Hepatocyte (in vitro differentiated cells): ENCODE measurements around the gene BTF3. TPM values are rescaled to one million over a fixed set of nuclear protein-coding genes. Genes with fewer than 3 reads are reported as not detected.

ENCODE experiments used
- DNase-seq: peaks from one replicate; pipeline ENCODE4 v3.0.0-alpha.2; 2016; ENCODE audit warnings: low spot score
- H2AFZ ChIP-seq: fragments of 200-600 bp; sonication (generic); 2 replicates; pipeline ENCODE4 v1.6.0; 2016; ENCODE audit warnings: antibody characterized with exemption, mild to moderate bottlenecking
- H3K27ac ChIP-seq: fragments of 200-600 bp; sonication (generic); 2 replicates; pipeline ENCODE4 v1.5.1; 2016; ENCODE audit warnings: mild to moderate bottlenecking
- H3K27me3 ChIP-seq: fragments of 200-600 bp; sonication (generic); 2 replicates; pipeline ENCODE4 v1.6.1; 2016
- H3K36me3 ChIP-seq: fragments of 200-600 bp; sonication (generic); replicated peaks from 2 replicates; pipeline ENCODE4 v1.5.1; 2016; ENCODE audit warnings: low read depth; ENCODE audit not compliant: insufficient read depth
- H3K4me1 ChIP-seq: fragments of 200-600 bp; sonication (generic); 2 replicates; pipeline ENCODE4 v1.5.1; 2016; ENCODE audit warnings: mild to moderate bottlenecking, moderate library complexity; ENCODE audit not compliant: insufficient read depth
- H3K4me2 ChIP-seq: fragments of 200-600 bp; sonication (generic); 2 replicates; pipeline ENCODE4 v1.6.0; 2016
- H3K4me3 ChIP-seq: fragments of 200-600 bp; sonication (generic); 2 replicates; pipeline ENCODE4 v1.5.1; 2016; ENCODE audit warnings: mild to moderate bottlenecking
- H3K79me2 ChIP-seq: fragments of 200-600 bp; sonication (generic); 2 replicates; pipeline ENCODE4 v1.6.0; 2017; ENCODE audit warnings: mild to moderate bottlenecking
- H3K9me2 ChIP-seq: fragments of 200-600 bp; sonication (generic); replicated peaks from 2 replicates; pipeline ENCODE4 v1.6.0; 2017; ENCODE audit warnings: mild to moderate bottlenecking; ENCODE audit not compliant: insufficient read depth
- H3K9me3 ChIP-seq: fragments of 200-600 bp; sonication (generic); 2 replicates; pipeline ENCODE4 v1.5.1; 2016; ENCODE audit warnings: low read depth, mild to moderate bottlenecking
- H4K20me1 ChIP-seq: fragments of 200-600 bp; sonication (generic); 2 replicates; pipeline ENCODE4 v1.6.0; 2016; ENCODE audit warnings: mild to moderate bottlenecking; ENCODE audit not compliant: insufficient read depth, poor library complexity, severe bottlenecking
- CTCF ChIP-seq: fragments of 200-600 bp; sonication (generic); IDR thresholded peaks from 2 replicates; pipeline ENCODE4 v1.5.1; 2016; ENCODE audit warnings: antibody characterized with exemption, mild to moderate bottlenecking; ENCODE audit not compliant: poor library complexity
- EZH2 ChIP-seq: fragments of 200-600 bp; sonication (generic); IDR thresholded peaks from 2 replicates; pipeline ENCODE4 v1.6.1; 2016; ENCODE audit warnings: antibody characterized with exemption, mild to moderate bottlenecking, borderline replicate concordance
- EZH2phosphoT487 ChIP-seq: fragments of 200-600 bp; sonication (generic); IDR thresholded peaks from one replicate; pipeline ENCODE4 v1.6.1; 2018; ENCODE audit warnings: antibody characterized with exemption, mild to moderate bottlenecking, low read depth, moderate library complexity; ENCODE audit not compliant: unreplicated experiment, severe bottlenecking
- WGBS: methylation state at CpG from one replicate; pipeline ENCODE4 v1.1.6; 2016; ENCODE audit warnings: low lambda C conversion rate; ENCODE audit errors: missing lambda C conversion rate; 5-methylcytosine and 5-hydroxymethylcytosine counted together
- polyA plus RNA-seq: library from polyadenylated mRNA; unstranded; fragments of >200 nt; fragmentation: Nextera tagmentation; extraction: Ambion mirVana; gene quantifications from 2 replicates; pipeline ENCODE4 v1.2.1, GENCODE V29; 2016
- total RNA-seq: library from RNA; depleted of rRNA; stranded (reverse); fragments of >200 nt; gene quantifications from 2 replicates; pipeline ENCODE4 v1.2.3, GENCODE V29; 2014

The BTF3 gene
- total and polyA plus RNA-seq, 2 experiments from 2014 or later: 390 to 423 TPM

GRCh38 chr5:73499187-73499586, 945 bp downstream of the BTF3 start:
- H3K9me3 ChIP-seq: no peaks in the 10 kb centered on the region
- H3K4me2 ChIP-seq: peak overlapping the region; percentile 84
- H3K4me1 ChIP-seq: peaks cover 27% of the 10 kb centered on the region
- peak overlapping the region; percentile 98 for H3K27ac ChIP-seq
- no peaks in the 10 kb centered on the region for H3K36me3 ChIP-seq
- no peak overlapping the region for H2AFZ ChIP-seq
- no peak for DNase-seq
- peaks cover 59% of the 10 kb centered on the region for H3K79me2 ChIP-seq
- H3K4me3 ChIP-seq: peak overlapping the region; percentile 91
- no peaks in the 10 kb centered on the region for H3K27me3 ChIP-seq
- peaks cover 39% of the 10 kb centered on the region for H4K20me1 ChIP-seq
- TF ChIP-seq CTCF: no peak
- no peak for TF ChIP-seq EZH2
- no peak for TF ChIP-seq EZH2phosphoT487
- 3% methylated on average over 12 of the region's 12 CpGs for WGBS
- no peaks in the 10 kb centered on the region for H3K9me2 ChIP-seq

DNA sequence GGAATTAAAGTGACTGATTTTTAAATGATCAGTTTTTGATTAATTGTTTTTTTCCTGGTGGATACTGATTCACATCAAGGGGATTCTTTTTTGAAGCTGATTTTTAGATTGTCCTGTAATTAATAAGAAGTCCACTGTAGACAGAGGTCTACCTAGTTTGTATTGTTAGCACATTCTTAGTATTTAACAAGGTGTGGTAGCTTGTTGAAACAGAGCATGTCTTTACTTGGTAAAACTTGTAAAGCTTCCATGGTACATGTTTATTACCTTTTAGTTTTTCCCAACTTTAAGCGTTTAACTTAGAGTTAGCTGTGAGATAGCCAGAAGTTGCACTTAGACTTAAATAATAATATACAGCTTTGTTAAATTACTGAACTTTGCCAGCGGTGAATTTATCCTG, 1.5 kb downstream of the BTF3 start:
- H2AFZ ChIP-seq: no peak overlapping the region
- H3K4me1 ChIP-seq: peaks cover 27% of the 10 kb centered on the region
- no peak for DNase-seq
- no peak for TF ChIP-seq CTCF
- TF ChIP-seq EZH2: no peak
- TF ChIP-seq EZH2phosphoT487: no peak
- no peaks in the 10 kb centered on the region for H3K9me3 ChIP-seq
- H3K79me2 ChIP-seq: peaks cover 59% of the 10 kb centered on the region
- peak overlapping the region; percentile 91 for H3K4me3 ChIP-seq
- peak overlapping the region; percentile 84 for H3K4me2 ChIP-seq
- no peaks in the 10 kb centered on the region for H3K9me2 ChIP-seq
- H4K20me1 ChIP-seq: peaks cover 40% of the 10 kb centered on the region
- no peaks in the 10 kb centered on the region for H3K36me3 ChIP-seq
- H3K27me3 ChIP-seq: no peaks in the 10 kb centered on the region
- H3K27ac ChIP-seq: peak overlapping the region; percentile 98
- 68% methylated on average over 2 of the region's 2 CpGs for WGBS

- no peak overlapping the region for H3K27ac ChIP-seq
- no peak overlapping the region for H3K4me3 ChIP-seq
- peaks cover 57% of the 10 kb centered on the region for H3K79me2 ChIP-seq
- no peak overlapping the region for H2AFZ ChIP-seq
- no peak for DNase-seq
- WGBS: 98% methylated on average over 2 of the region's 2 CpGs
- H3K9me3 ChIP-seq: no peaks in the 10 kb centered on the region
- peak overlapping the region; percentile 84 for H3K4me2 ChIP-seq
- no peaks in the 10 kb centered on the region for H3K9me2 ChIP-seq
- no peaks in the 10 kb centered on the region for H3K27me3 ChIP-seq
- peaks cover 24% of the 10 kb centered on the region for H3K4me1 ChIP-seq
- TF ChIP-seq CTCF (no peak), EZH2phosphoT487 (no peak), EZH2 (no peak)
- peaks cover 40% of the 10 kb centered on the region for H4K20me1 ChIP-seq
- H3K36me3 ChIP-seq: no peaks in the 10 kb centered on the region
Measured at GRCh38 chr5:73501406-73501805, 3.2 kb downstream of the BTF3 start.
